NCI-H2029 (cell line): ENCODE measurements around the gene EMX1.

Source experiments
- DNase-seq: peaks from one replicate; lab custom pipeline; 2025; lab: John Stamatoyannopoulos, UW

The EMX1 gene

GRCh38 chr2:72917138-72917876 is at the start of gene EMX1:
Gene EMX1, plus strand, starts transcription at chr2:72917519. Its CDS starts 334 bp downstream, at chr2:72917853.
- peak; percentile 54 for DNase-seq

GRCh38 chr2:72871060-72871459 is 46.3 kb upstream of the EMX1 start:
- DNase-seq = no peak

DNA sequence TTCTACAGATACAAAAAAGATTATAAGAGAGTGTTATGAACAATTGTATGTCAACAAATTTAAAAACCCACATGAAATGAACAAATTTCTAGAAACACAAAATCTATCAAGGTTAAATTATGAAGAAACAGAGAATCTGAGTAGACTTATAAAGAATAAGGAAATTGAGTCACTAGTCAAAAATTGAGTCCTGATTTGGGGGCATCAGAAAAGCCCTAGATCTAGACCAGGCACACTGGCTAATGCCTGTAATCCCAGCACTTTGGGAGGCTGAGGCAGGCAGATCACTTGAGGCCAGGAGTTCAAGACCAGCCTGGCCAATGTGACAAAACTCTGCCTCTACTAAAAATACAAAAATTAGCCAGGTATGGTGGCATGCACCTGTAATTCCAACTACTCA is 45.4 kb upstream of the EMX1 start:
- no peak for DNase-seq

GRCh38 chr2:72883356-72883962 is 33.9 kb upstream of the EMX1 start:
- DNase-seq = no peak

DNA sequence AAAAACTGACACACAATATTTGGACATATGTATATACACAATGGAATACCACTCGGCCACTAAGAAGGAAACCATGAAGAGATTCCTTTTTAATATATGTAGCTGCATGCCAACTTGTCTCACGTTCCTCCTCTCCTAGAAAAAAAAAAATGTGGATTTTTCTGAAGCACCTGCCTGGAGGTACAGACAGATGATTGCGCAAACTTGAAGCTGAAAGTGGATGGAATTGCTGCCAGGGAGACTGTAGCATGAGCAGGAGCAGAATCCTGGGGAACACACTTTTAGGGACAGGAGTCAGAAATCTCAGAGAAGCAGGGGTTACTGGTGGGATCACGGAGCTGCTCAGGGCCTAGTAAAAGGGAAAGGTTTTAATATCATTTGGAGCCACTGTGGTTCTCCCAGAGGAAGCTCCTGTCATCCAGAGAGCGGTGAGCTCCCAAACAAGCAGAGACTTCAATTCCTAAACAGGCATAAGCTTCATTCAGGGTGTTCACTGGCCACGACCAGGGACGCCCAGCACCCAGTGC is 30.8 kb upstream of the EMX1 start:
- DNase-seq = no peak

DNA sequence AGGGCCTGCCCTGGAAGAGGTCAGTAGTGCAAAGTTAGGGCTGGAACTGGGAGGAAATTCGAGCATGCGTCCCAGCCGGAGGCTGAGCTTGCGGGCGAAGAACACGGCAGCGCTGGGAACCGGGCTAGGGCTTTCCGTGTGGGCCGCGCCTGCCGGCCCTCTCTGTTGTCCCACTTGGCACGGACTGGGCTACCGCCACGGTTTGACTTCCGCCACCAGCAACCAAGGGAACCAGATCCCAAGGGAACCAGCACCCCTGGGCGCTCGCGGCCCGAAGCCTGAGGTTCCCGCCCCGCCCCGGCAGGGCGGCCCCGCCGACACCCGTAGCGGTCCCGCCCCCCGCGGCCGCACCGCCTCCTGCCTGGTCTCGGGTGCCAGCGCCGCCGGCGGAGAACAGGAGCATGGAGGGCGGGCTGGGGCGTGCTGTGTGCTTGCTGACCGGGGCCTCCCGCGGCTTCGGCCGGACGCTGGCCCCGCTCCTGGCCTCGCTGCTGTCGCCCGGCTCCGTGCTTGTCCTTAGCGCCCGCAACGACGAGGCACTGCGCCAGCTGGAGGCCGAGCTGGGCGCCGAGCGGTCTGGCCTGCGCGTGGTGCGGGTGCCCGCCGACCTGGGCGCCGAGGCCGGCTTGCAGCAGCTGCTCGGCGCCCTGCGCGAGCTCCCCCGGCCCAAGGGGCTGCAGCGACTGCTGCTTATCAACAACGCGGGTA is 30.1 kb upstream of the EMX1 start, which contains the start of gene SPR:
SPR (plus strand) TSS at position 377 of the 708 bp plus-strand sequence; CDS start at position 402, 25 bp downstream.
- DNase-seq = peak; percentile 69

DNA sequence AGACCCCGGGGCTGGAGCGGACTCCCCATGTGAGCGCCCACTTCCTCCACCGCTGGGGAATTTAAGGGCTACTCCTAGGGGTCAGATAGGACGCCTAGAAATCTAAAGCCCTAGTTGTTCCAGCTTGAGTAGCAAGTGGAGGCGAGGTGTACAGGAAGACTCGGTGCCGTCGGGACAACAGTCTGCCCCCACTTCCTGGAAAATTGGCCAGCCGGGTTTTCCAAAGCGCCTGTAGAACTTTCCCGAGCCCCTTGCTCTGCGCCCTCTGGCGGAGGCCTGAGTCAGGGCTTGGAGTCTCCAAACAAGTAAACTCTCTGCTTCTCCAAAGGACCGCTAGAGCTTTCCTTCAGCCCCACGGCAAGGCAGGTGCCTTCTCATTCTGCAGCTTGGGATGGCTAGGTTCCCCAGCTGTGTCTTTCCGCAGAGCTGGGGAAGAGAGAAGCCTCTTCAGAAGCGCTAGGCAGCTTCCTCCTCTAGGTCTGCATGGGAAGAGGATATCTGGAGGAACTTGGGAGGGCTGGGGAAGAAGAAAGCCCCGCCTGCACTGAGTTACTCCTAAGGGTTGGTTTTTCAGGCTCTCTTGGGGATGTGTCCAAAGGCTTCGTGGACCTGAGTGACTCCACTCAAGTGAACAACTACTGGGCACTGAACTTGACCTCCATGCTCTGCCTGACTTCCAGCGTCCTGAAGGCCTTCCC is 29.4 kb upstream of the EMX1 start:
- peak; percentile 77 for DNase-seq

- DNase-seq = no peak
Observed at GRCh38 chr2:72888438-72889202, 28.7 kb upstream of the EMX1 start.

DNA sequence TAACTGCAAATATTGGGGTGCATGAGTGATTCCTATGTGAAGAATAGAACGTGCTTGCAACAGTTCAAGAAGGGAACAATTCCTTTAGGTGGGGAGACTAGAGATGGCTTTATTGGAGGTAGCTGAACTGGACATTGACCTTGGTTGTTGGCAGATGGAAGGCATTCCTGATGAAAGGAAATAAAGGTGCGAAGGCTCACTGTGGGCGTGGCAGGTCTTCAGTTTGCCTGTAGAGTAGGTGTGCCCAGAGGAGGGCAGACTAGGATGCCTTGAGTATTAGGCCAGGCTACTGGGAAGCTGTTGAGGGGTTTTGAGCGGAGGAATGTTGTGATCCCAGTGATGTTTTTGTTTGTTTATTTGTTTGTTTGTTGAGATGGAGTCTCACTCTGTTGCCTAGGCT is 27.3 kb upstream of the EMX1 start:
- DNase-seq = no peak

DNA sequence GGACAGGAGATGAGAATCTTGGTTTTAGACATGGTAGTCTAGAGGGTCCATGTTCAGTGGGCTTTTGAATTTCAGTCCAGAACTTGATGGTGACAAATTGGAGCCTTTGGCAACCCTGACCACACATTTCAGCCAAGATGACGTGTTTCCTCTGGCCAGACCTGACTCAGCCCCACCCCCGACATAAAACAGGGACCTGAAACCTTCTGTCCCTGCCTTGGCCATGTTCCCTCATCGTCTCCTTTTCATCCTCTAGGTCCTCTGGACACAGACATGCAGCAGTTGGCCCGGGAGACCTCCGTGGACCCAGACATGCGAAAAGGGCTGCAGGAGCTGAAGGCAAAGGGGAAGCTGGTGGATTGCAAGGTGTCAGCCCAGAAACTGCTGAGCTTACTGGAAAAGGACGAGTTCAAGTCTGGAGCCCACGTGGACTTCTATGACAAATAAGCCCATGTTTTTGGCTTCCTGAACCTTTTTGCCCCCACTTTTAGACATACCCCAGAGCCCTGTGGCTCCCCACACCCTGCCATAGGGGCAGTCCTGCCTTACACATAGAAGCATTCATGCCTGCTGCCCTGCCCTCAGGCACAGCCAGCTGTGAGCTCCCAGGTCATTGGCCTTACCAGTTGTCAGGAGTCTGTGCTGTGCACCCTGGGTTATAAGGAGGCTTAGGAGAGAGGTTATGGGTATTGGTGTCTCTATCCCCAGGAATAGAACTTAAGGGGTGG is 26.1 kb upstream of the EMX1 start:
- no peak for DNase-seq

- peak; percentile 31 for DNase-seq
Observed at GRCh38 chr2:72892506-72893173, 24.7 kb upstream of the EMX1 start.

DNA sequence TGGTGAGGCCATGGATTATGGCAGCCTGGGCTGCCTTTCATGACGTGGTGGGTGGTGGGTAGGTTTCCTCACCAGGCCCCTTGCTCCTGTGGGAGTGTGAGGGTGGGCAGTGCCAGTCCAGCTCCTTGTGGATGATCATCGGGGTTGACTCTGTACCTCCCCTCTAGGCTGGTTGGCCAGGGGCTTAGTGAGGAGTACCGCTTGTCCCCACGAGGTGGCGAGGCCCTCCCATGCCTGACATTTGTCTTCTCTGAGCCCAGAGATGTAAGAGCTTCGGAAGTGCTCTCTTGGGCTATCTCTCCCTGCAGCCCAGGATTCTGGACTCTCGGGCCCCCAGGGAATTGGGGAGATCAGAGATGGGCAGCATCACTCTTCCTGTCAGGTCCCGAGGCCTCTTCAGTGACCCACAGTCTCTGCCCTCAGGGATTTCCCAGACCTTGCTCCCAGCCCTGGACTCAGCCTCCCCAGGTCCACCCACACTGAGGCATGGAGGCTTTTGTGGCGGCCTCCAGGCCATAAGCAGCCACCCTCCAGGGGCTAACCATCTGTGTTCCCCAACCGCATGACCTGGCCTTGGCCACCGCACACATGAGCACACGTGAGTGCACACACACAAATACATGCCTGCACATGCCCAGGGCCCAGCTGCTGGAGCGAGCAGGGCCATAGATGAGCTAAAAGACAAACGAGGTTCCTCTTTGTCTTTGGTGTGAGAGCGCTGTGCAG is 23.6 kb upstream of the EMX1 start:
- no peak for DNase-seq

GRCh38 chr2:72894514-72894913 is 22.8 kb upstream of the EMX1 start:
- DNase-seq = no peak

GRCh38 chr2:72895154-72895553 is 22.2 kb upstream of the EMX1 start:
- no peak for DNase-seq

DNA sequence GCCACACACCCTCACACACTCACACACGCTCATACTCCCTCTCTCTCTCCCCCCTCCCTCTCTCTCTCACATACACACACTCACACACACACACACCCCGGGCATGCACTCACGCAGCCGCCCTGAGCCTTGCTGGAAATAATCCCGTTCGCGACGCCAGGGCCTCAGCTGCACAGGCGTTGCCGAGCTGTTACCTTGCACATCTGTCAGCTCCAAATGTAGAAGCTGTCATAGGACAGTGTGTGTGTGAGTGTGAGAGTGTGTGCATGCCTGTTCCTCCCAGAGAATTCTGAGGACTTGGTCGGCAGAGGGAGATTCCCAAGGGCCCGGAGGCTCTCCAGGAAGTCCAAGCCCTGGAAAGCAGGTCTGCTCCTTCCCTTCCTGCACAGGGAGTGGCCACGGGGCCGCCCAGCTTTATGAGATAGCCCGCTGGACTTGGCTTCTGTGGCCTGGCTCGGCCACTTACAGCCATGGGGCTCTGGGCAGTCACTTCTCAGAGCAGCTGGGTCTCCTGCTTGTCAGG is 21.5 kb upstream of the EMX1 start:
- no peak for DNase-seq

DNA sequence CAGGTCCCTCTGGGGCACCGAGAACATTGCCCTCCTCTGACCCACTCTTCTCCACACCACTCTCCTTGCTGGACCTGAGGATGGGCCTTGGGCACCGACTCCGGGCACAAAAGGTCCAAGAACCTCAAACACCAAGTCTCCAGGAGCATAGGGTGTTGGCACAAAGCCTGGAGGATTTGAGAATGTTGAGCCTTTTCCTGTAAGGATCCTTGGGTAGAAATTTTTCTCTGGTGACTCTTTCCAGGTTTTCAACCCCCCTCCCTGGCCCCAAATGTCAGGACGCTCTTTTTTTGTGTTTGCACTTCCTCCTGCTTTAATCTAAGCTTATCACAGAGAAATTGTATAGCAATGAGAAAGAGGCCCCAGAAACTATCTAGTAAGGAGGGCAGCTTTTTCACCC is 20.9 kb upstream of the EMX1 start:
- no peak for DNase-seq

DNA sequence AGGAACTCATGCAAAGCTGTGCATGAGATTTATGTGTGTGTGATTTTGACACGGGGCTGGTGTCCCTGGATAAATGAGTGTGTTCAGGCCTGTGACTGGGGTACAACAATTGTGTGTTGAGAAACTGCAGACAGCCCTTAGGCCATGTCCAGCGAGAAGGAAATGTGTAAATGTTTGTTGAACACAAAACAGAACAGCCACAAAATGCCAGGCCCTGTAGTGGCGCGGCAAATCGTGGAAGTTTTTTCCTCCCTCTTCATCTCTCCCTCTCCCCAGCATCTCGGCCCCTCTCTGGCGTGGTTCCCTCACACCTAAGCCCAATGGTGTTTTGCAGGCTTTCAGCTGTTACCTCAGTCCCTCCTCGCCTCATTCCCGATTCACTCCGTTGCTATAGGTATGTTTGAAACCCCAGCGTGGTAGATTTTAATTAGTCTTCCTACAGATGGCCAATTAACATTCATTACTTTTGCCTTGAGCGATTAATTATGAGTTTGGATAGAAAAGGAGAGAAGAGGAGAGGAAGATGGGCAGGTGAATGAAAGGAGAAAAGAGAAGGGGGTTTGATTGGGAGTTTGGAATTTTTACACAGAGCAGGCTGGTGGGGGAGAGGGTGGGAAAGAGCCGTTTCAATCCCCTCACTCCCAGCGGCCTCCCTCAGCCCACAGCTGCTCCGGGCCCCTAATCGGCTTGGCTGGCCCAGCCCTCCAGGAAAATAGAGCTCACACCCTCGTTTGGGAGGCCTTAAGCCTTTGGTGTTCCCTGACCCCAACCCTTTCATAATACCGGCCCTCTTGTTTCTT is 19.3 kb upstream of the EMX1 start:
- DNase-seq = no peak

DNA sequence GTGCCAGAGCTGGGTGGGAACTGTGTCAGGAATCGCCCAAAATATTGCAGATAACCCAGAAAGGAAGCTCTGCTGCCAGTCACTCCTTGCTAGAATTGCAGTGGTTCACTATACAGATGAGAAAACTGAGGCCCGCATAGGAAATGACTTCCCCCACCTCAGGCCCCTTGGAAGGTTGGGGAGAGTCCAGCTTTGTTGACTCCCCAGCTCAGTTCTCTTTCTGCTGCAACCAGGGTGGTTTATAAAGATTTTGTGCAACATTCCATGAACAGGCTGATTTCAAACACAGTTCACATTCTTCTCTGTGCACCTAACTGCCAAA is 18.8 kb upstream of the EMX1 start:
- no peak for DNase-seq
